HEK293 (cell line): Measurements from ENCODE around the gene M1AP.

ENCODE experiments used
- CTCF ChIA-PET: fragments of 350-600 bp; formaldehyde crosslinking; extraction: SDS; loops from one replicate; lab custom pipeline; 2021; ENCODE audit warnings: antibody characterized with exemption; lab: Yijun Ruan, JAX
- POLR2A ChIA-PET: fragments of 300-600 bp; formaldehyde crosslinking; extraction: SDS; loops from one replicate; lab custom pipeline; 2020; ENCODE audit warnings: antibody characterized with exemption, inconsistent platforms; lab: Yijun Ruan, JAX
- H3K27ac ChIP-seq: fragments of 200-500 bp; sonication (Bioruptor generic); 2 replicates; pipeline ENCODE4 v1.5.1; 2014; ENCODE audit warnings: low read depth, low read length, control low read depth, inconsistent platforms; ENCODE audit errors: extremely low read depth
- H3K36me3 ChIP-seq, 2 experiments: fragments of 200-500 bp in 1 of 2; sonication (Bioruptor generic) in 1 of 2; 1 replicate in 1 of 2; 2 replicates in 1 of 2; pipeline ENCODE4 v1.5.1; 2014 to 2017; ENCODE audit warnings: inconsistent platforms in 2 of 2, low read length in 2 of 2; ENCODE audit not compliant: control insufficient read depth in 2 of 2, insufficient read depth in 1 of 2
- H3K4me1 ChIP-seq: fragments of 200-500 bp; sonication (Bioruptor generic); 2 replicates; pipeline ENCODE4 v1.5.1; 2014; ENCODE audit warnings: mild to moderate bottlenecking, low read length, inconsistent platforms; ENCODE audit not compliant: control insufficient read depth, insufficient read depth
- H3K4me3 ChIP-seq: 2 replicates; pipeline ENCODE4 v1.5.1; 2011; ENCODE audit warnings: low read depth, mild to moderate bottlenecking, control low read depth, low read length, moderate library complexity
- H3K9me3 ChIP-seq: fragments of 200-500 bp; sonication (Bioruptor generic); 2 replicates; pipeline ENCODE4 v1.5.1; 2014; ENCODE audit warnings: low read depth, low read length, inconsistent platforms; ENCODE audit not compliant: control insufficient read depth, insufficient read depth
- CTCF ChIP-seq: fragments of 450-650 bp; formaldehyde crosslinking; IDR thresholded peaks from 2 replicates; pipeline ENCODE4 v1.5.1; 2016; ENCODE audit warnings: missing biosample characterization, missing genetic modification characterization
- IKZF3 ChIP-seq: fragments of 450-650 bp; IDR thresholded peaks from 2 replicates; pipeline ENCODE4 v1.5.0; 2018; ENCODE audit warnings: missing biosample characterization, mild to moderate bottlenecking, missing genetic modification characterization, moderate library complexity
- SCRT2 ChIP-seq: fragments of 450-650 bp; formaldehyde crosslinking; IDR thresholded peaks from 2 replicates; pipeline ENCODE4 v1.5.1; 2016; ENCODE audit warnings: missing biosample characterization, missing genetic modification characterization
- WT1 ChIP-seq: fragments of 450-650 bp; formaldehyde crosslinking; IDR thresholded peaks from 2 replicates; pipeline ENCODE4 v1.5.1; 2016; ENCODE audit warnings: missing biosample characterization, missing genetic modification characterization
- ZBTB1 ChIP-seq: fragments of 450-650 bp; formaldehyde crosslinking; IDR thresholded peaks from 2 replicates; pipeline ENCODE4 v1.5.1; 2016; ENCODE audit warnings: missing biosample characterization, missing genetic modification characterization
- ZBTB17 ChIP-seq: fragments of 450-650 bp; formaldehyde crosslinking; IDR thresholded peaks from 2 replicates; pipeline ENCODE4 v1.5.1; 2016; ENCODE audit warnings: missing biosample characterization, missing genetic modification characterization
- ZBTB26 ChIP-seq: fragments of 450-650 bp; formaldehyde crosslinking; optimal IDR thresholded peaks from 2 replicates; pipeline ENCODE3; 2016; ENCODE audit warnings: missing biosample characterization, mild to moderate bottlenecking, missing genetic modification characterization
- ZEB2 ChIP-seq: fragments of 450-650 bp; formaldehyde crosslinking; IDR thresholded peaks from 2 replicates; pipeline ENCODE4 v1.5.1; 2016; ENCODE audit warnings: missing biosample characterization, missing genetic modification characterization
- ZNF2 ChIP-seq: fragments of 450-650 bp; formaldehyde crosslinking; IDR thresholded peaks from 2 replicates; pipeline ENCODE4 v1.5.1; 2016; ENCODE audit warnings: missing biosample characterization, missing genetic modification characterization
- ZNF221 ChIP-seq: fragments of 450-650 bp; formaldehyde crosslinking; IDR thresholded peaks from 2 replicates; pipeline ENCODE4 v1.5.1; 2017; ENCODE audit warnings: missing biosample characterization, missing genetic modification characterization, borderline replicate concordance
- ZNF561 ChIP-seq: fragments of 450-650 bp; IDR thresholded peaks from 2 replicates; pipeline ENCODE4 v1.5.1; 2018; ENCODE audit warnings: missing biosample characterization, missing genetic modification characterization, borderline replicate concordance
- TF ChIP-seq, protein P1 (sequence below): fragments of 450-650 bp; IDR thresholded peaks from 2 replicates; pipeline ENCODE4 v1.5.1; 2018; ENCODE audit warnings: missing biosample characterization, missing genetic modification characterization
- TF ChIP-seq, protein P2 (sequence below): fragments of 450-650 bp; formaldehyde crosslinking; IDR thresholded peaks from 2 replicates; pipeline ENCODE4 v1.5.1; 2016; ENCODE audit warnings: missing biosample characterization, missing genetic modification characterization, borderline replicate concordance
- TF ChIP-seq, protein P3 (sequence below): fragments of 450-650 bp; formaldehyde crosslinking; IDR thresholded peaks from 2 replicates; pipeline ENCODE4; 2016; ENCODE audit warnings: missing biosample characterization, missing genetic modification characterization

The M1AP gene

DNA sequence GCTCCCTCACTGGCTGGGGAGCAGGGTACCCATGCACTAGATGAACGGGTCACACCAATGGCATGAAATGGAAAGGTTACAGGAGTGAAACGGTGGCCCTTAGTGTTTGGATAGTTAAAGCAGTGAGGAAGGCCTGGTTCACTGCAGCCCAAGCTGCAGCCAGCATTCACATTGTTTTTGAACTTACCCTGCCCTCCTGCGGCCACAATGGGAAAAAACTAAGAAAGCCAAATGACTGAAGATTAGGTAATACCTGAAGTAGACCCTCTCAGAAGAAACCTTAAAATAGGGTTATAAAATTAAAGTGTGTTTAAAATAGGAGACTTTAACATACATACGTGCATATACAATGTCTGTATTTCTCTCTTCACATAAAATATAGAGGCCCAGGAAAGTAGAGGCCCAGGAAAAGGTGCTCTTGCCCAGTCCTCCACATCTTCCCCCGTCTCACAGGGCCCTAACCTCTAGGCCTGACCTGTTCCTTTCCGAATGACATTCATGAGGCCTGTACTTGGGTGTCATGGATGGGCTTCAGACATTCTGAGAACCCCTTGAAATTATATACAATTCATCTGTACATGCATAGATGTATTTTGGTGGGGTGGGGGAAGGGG, 60.4 kb downstream of the M1AP start (continued):
- TF ChIP-seq, protein P1, sequence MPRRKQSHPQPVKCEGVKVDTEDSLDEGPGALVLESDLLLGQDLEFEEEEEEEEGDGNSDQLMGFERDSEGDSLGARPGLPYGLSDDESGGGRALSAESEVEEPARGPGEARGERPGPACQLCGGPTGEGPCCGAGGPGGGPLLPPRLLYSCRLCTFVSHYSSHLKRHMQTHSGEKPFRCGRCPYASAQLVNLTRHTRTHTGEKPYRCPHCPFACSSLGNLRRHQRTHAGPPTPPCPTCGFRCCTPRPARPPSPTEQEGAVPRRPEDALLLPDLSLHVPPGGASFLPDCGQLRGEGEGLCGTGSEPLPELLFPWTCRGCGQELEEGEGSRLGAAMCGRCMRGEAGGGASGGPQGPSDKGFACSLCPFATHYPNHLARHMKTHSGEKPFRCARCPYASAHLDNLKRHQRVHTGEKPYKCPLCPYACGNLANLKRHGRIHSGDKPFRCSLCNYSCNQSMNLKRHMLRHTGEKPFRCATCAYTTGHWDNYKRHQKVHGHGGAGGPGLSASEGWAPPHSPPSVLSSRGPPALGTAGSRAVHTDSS (tag by site-specific recombination) = peak; percentile 9; the same call in 1 of the 2 replicates
- TF ChIP-seq IKZF3 (tag by site-specific recombination) = no peak
- 0 out of 2 replicates have a peak, but pooled peaks have one; percentile 53 for TF ChIP-seq ZNF2 (tag by site-specific recombination)
- no peak for TF ChIP-seq ZNF221

DNA sequence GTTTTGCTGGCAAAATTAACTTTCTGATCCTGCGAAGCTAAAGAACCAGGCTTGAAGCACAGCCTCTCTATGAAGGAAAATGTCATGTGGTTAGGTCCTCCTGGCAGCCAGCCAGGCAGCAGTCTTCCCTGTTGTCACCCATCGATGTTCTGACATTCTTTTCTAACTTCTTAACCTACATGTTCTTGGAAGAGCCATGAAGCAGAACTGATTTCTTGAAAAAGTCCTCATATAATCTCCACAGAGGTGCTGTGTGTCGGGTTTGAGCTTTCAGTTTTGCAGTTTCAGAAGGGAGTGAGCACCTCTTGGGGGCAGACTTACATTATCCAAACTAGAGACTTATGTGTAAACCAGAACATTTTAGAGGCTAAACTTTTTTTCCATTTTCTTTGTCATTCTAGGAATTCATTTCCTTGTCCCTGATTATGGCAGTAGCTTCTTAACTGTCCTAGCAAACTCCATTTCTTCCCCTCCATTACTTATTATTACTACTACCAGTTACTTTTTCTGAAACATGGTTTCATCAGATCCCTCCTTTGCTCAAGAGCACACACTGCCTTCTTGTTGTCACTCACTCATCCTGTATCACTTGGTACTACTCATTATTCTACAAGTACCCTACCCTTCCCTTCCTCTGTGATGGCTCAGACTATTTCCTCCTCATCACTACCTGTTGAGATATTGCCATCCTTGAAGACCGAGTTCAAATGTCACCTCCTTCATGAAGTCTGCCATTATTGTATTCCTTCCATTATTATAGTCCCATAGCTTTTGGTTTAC, 62.5 kb downstream of the M1AP start:
- CTCF ChIA-PET = interaction anchor here (0.5 to 6.0 kb wide), 17 partner anchors 9 to 761 kb away, joined by 3 to 72 read pairs (median 4); partner anchors contain the start of genes AUP1, CCDC142, INO80B and TTC31
- POLR2A ChIA-PET = no interaction called here
- TF ChIP-seq, protein P2, sequence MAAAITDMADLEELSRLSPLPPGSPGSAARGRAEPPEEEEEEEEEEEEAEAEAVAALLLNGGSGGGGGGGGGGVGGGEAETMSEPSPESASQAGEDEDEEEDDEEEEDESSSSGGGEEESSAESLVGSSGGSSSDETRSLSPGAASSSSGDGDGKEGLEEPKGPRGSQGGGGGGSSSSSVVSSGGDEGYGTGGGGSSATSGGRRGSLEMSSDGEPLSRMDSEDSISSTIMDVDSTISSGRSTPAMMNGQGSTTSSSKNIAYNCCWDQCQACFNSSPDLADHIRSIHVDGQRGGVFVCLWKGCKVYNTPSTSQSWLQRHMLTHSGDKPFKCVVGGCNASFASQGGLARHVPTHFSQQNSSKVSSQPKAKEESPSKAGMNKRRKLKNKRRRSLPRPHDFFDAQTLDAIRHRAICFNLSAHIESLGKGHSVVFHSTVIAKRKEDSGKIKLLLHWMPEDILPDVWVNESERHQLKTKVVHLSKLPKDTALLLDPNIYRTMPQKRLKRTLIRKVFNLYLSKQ = no peak
- TF ChIP-seq ZNF561 (no peak), WT1 (no peak), ZBTB17 (tag by site-specific recombination) (peak; percentile 53), CTCF (tag by site-specific recombination) (peak; percentile 9; the same call in 1 of the 2 replicates), ZBTB1 (tag by site-specific recombination) (no peak), ZEB2 (tag by site-specific recombination) (no peak), SCRT2 (tag by site-specific recombination) (peak; percentile 17; the same call in 1 of the 2 replicates), ZBTB26 (tag by site-specific recombination) (no peak)
- TF ChIP-seq, protein P3, sequence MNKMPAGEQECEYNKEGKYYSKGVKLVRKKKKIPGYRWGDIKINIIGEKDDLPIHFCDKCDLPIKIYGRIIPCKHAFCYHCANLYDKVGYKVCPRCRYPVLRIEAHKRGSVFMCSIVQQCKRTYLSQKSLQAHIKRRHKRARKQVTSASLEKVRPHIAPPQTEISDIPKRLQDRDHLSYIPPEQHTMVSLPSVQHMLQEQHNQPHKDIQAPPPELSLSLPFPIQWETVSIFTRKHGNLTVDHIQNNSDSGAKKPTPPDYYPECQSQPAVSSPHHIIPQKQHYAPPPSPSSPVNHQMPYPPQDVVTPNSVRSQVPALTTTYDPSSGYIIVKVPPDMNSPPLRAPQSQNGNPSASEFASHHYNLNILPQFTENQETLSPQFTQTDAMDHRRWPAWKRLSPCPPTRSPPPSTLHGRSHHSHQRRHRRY (tag by site-specific recombination) = no peak
- Histone ChIP-seq H3K27ac (no peak overlapping the region), H3K36me3 (no peaks in the 10 kb centered on the region), H3K9me3 (no peaks in the 10 kb centered on the region), H3K4me1 (no peaks in the 10 kb centered on the region), H3K4me3 (no peak overlapping the region)
